H4 (cell line): ENCODE results near the gene NTRK2. TPM values are rescaled to one million over a fixed set of nuclear protein-coding genes. Genes with fewer than 3 reads are reported as not detected.
A peak's percentile ranks its signal among the peaks of the same experiment; 100 is the strongest.

Experiments
- DNase-seq: peaks from one replicate; pipeline ENCODE4 v3.0.0-alpha.2; 2015; ENCODE audit warnings: low spot score
- total RNA-seq: library from RNA; depleted of rRNA; stranded (reverse); fragments of >200 nt; shearing (Covaris generic); gene quantifications from 2 replicates; pipeline ENCODE4 v1.2.3, GENCODE V29; 2014; rRNA removed

NTRK2 gene
- 0.10 and 0.39 TPM in 2 replicates for total RNA-seq

- DNase-seq, result no peak
These were observed at the start of gene NTRK2 for GRCh38 chr9:84669288-84670137. NTRK2 (plus strand) TSS chr9:84669729; CDS start chr9:84670749, 1,020 bp downstream.

GRCh38 chr9:84620338-84620737 lies 49.2 kb upstream of the NTRK2 start:
- no peak for DNase-seq

GRCh38 chr9:84621811-84622210 lies 47.7 kb upstream of the NTRK2 start:
- no peak for DNase-seq

DNA sequence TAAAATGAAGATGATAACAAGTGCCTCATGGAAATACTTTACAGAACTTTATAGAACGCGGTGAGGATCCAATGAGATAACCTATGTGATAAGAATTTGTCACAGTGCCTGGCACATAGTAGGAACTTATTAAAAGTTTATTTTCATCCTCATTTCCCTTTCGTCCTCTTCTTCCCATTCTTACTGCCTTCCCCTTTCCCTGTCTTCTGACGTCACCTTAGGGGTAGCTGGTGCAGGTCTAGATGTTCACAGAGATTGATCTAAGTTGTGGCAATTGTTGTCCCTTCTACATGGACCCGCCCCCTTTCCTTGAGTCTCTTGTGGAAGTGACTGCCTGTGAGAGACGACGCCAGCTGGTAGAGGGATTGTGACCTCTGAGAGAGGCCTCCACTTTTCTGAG lies 46.5 kb upstream of the NTRK2 start:
- no peak for DNase-seq

DNA sequence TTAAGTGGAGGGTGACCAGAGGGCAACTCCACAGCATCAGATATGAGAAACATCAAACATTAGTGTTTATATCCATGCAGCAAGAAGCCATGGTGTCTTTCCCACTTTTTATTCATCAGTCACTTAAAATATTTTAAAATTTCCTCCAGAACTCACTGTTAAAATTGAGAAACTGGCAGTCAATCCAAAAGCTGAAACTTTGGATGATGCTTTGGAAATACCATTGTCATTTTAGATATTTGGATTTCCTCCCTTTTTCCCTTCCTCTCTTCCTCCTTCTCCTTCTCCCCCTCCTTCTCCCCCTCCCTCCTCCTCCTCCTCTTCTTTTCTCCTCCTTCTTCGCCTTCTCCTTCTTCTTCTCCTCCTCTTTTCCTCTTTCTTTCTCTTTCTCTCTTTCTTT lies 33.1 kb upstream of the NTRK2 start:
- DNase-seq, result no peak

- no peak for DNase-seq
These were observed 26.9 kb upstream of the NTRK2 start for GRCh38 chr9:84642553-84643141.

GRCh38 chr9:84647699-84648098 lies 21.8 kb upstream of the NTRK2 start:
- no peak for DNase-seq

DNA sequence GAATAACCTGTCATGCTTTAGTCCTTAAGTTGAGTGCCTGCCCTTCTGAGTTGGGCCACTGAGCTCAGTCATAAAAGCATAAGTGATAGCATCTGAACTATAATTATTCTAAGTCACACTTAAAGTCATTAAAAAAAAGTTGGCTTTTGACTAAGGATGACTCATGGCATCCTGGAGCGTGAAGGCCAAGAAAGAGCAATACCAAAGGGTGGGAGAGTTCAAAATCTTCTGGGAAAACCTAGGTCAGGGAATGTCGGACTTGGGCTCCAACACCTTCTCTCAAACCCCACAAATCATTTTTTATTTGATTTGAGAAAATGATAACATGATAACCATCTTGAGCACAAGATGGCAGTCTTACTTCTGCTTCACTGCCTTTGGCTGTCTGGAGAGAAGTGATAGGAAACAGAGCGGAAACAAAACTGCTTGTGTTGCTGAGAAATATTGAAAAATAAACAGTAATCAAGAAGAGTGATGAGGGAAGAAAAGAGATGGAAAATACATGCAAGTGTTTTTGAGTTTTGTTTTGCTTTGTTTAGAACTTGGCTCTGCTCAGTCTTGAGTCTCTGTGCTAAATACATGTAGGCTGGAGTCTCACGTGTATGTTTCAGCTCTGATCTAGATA lies 16.9 kb upstream of the NTRK2 start:
- no peak for DNase-seq

GRCh38 chr9:84655447-84655846 lies 14.1 kb upstream of the NTRK2 start:
- no peak for DNase-seq

GRCh38 chr9:84659313-84659712 lies 10.2 kb upstream of the NTRK2 start:
- DNase-seq, result no peak

- no peak for DNase-seq
These were observed 9.8 kb upstream of the NTRK2 start for GRCh38 chr9:84659773-84660172.

- no peak for DNase-seq
These were observed 1.8 kb upstream of the NTRK2 start for GRCh38 chr9:84667571-84668195.

DNA sequence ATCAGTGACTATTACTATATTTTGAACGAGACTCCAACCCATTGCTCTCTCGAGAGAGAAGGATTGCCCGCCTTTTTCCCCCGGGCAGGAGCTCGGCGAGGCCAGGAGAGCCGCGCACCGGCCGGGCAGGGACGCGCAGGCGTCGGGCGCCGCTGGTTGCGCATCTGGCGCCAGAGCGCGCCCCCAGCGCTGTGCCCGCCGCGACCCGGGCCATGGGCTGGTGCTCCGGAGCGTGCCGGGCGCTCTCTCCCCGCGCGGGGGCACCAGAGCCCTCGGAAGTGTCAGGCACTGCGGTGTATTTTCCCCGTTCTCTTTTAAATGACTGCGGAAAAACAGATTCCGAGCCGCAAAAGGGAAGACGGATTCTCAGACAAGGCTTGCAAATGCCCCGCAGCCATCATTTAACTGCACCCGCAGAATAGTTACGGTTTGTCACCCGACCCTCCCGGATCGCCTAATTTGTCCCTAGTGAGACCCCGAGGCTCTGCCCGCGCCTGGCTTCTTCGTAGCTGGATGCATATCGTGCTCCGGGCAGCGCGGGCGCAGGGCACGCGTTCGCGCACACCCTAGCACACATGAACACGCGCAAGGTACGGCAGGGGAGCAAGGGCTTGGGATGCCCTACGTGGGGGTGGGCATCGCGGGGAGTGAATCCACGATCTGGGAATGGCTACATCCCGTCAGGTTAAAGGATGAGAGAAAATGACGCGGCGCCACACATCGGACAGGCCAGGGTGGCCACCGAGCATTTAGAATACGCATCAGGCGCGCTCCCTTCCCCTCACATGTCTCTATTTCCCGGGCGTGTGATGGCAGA lies 1.1 kb upstream of the NTRK2 start:
- peak; percentile 56 for DNase-seq

- no peak for DNase-seq
These were observed 579 bp upstream of the NTRK2 start for GRCh38 chr9:84669013-84669287.

DNA sequence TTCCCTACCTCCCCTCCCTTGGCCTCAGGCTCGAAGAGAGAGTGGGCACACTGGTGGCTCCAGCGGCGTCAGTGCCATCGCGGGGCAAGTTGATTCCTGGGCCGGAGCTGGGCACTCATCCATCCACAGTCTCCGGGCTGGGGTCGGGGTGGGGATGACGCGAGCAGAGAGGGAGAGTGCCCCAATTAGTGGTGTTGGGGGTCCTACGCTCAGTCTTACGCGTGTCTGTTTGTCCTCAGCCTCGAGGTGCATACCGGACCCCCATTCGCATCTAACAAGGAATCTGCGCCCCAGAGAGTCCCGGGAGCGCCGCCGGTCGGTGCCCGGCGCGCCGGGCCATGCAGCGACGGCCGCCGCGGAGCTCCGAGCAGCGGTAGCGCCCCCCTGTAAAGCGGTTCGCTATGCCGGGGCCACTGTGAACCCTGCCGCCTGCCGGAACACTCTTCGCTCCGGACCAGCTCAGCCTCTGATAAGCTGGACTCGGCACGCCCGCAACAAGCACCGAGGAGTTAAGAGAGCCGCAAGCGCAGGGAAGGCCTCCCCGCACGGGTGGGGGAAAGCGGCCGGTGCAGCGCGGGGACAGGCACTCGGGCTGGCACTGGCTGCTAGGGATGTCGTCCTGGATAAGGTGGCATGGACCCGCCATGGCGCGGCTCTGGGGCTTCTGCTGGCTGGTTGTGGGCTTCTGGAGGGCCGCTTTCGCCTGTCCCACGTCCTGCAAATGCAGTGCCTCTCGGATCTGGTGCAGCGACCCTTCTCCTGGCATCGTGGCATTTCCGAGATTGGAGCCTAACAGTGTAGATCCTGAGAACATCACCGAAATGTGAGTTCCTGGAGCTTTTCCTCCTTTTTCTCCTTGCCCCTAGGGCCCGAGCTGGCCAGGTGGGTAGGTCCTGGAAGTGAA lies 861 bp downstream of the NTRK2 start:
- no peak for DNase-seq

GRCh38 chr9:84671586-84672521 lies 2.3 kb downstream of the NTRK2 start:
- DNase-seq, result no peak

GRCh38 chr9:84673806-84674205 lies 4.3 kb downstream of the NTRK2 start:
- no peak for DNase-seq

DNA sequence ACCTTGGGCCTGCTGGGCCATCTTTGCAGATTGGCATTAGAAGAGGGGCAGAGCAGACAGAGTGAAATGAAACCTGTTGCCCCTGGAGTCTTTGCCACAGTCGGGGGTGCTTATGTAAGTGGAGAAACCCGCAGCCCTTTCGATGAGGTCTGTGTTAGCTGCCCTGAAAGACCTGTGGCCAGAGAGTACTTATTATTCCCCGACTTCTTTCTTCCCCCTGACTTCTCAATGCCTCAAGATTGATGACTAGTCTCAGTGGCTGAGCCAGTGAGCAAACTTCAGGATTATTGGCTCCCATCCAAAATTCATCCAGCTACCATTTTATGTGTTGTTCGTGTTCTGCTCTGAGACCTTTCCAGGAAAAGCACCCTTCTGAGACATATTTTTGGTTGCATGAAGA lies 7.6 kb downstream of the NTRK2 start:
- DNase-seq, result no peak

DNA sequence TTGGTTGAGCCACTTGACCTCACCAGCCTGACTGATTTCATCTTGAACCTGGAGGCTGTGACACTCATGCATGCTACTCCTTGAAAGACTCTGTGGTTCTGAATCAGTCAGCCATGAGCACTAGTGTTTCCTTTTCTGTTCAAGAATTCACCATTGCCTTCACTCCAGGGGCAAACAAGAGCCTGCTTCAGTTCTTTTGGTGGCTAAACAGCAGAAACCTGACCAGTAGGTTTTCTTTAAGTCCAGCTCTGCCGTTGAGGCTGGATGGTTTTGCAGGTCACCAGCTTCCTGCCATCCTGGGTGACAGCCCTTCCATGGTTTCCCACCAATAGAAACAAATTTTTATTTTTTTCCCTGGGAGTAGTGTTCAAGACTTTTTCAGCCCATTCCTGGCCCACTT lies 10.0 kb downstream of the NTRK2 start:
- no peak for DNase-seq
